Activated naive CD8-positive, alpha-beta T cell treated with anti-CD3 and anti-CD28 coated beads for 36 hours (primary cell): ENCODE measurements around the gene SHROOM2. TPM values are rescaled to one million over a fixed set of nuclear protein-coding genes. Genes with fewer than 3 reads are reported as not detected.
"Not testable (repeated sequence)": the region's sequence is repeated elsewhere in the genome, so short reads cannot be mapped to it uniquely, and the experiment has no call there.

ENCODE experiments used
- DNase-seq: peaks from one replicate; pipeline ENCODE4 v3.0.0; 2021
- H3K27ac Mint-ChIP-seq: one replicate; pipeline ENCODE4 v1.8.0; 2022; ENCODE audit warnings: mild to moderate bottlenecking, moderate library complexity, mixed read lengths
- H3K27me3 Mint-ChIP-seq: one replicate; pipeline ENCODE4 v1.8.0; 2022; ENCODE audit warnings: mild to moderate bottlenecking, mixed read lengths
- H3K36me3 Mint-ChIP-seq: one replicate; pipeline ENCODE4 v1.8.0; 2021; ENCODE audit warnings: mild to moderate bottlenecking, mixed read lengths
- H3K4me1 Mint-ChIP-seq: one replicate; pipeline ENCODE4 v1.8.0; 2021; ENCODE audit warnings: mixed read lengths
- H3K4me3 Mint-ChIP-seq: one replicate; pipeline ENCODE4 v1.8.0; 2022; ENCODE audit warnings: mild to moderate bottlenecking, moderate library complexity, mixed read lengths
- H3K9me3 Mint-ChIP-seq: one replicate; pipeline ENCODE4 v1.8.0; 2022; ENCODE audit warnings: mixed read lengths
- total RNA-seq, 2 experiments: library from RNA; stranded (reverse); gene quantifications; one replicate each; pipeline ENCODE4 v1.2.3, GENCODE V29; 2021

Gene SHROOM2
- total RNA-seq, 2 experiments from 2014 or later: not detected

- H3K9me3 Mint-ChIP-seq: peaks cover 12% of the 10 kb centered on the region
- H3K36me3 Mint-ChIP-seq: peaks cover 2% of the 10 kb centered on the region
- peaks cover 10% of the 10 kb centered on the region for H3K27me3 Mint-ChIP-seq
- no peak overlapping the region for H3K4me3 Mint-ChIP-seq
- H3K27ac Mint-ChIP-seq: no peak overlapping the region
- no peak for DNase-seq
- H3K4me1 Mint-ChIP-seq: no peaks in the 10 kb centered on the region
Observed at GRCh38 chrX:9797384-9798360, 11.4 kb downstream of the SHROOM2 start.

- DNase-seq: no peak
- H3K27ac Mint-ChIP-seq: no peak overlapping the region
- peaks cover 2% of the 10 kb centered on the region for H3K36me3 Mint-ChIP-seq
- H3K27me3 Mint-ChIP-seq: peaks cover 6% of the 10 kb centered on the region
- H3K4me3 Mint-ChIP-seq: no peak overlapping the region
- H3K4me1 Mint-ChIP-seq: no peaks in the 10 kb centered on the region
- peaks cover 6% of the 10 kb centered on the region for H3K9me3 Mint-ChIP-seq
Observed at GRCh38 chrX:9802737-9803136, 16.5 kb downstream of the SHROOM2 start.

GRCh38 chrX:9804444-9804843 lies 18.2 kb downstream of the SHROOM2 start:
- no peak overlapping the region for H3K27ac Mint-ChIP-seq
- DNase-seq: no peak
- H3K9me3 Mint-ChIP-seq: peaks cover 6% of the 10 kb centered on the region
- no peak overlapping the region for H3K4me3 Mint-ChIP-seq
- peaks cover 6% of the 10 kb centered on the region for H3K27me3 Mint-ChIP-seq
- H3K4me1 Mint-ChIP-seq: no peaks in the 10 kb centered on the region
- peaks cover 2% of the 10 kb centered on the region for H3K36me3 Mint-ChIP-seq

GRCh38 chrX:9805956-9806355 lies 19.7 kb downstream of the SHROOM2 start:
- no peak overlapping the region for H3K4me3 Mint-ChIP-seq
- no peaks in the 10 kb centered on the region for H3K4me1 Mint-ChIP-seq
- no peaks in the 10 kb centered on the region for H3K9me3 Mint-ChIP-seq
- no peak for DNase-seq
- H3K27me3 Mint-ChIP-seq: no peaks in the 10 kb centered on the region
- H3K27ac Mint-ChIP-seq: no peak overlapping the region
- H3K36me3 Mint-ChIP-seq: no peaks in the 10 kb centered on the region

GRCh38 chrX:9807355-9808182 lies 21.3 kb downstream of the SHROOM2 start:
- Mint-ChIP-seq H3K27me3 (no peaks in the 10 kb centered on the region), H3K9me3 (no peaks in the 10 kb centered on the region), H3K4me3 (no peak overlapping the region), H3K36me3 (no peaks in the 10 kb centered on the region), H3K27ac (no peak overlapping the region), H3K4me1 (no peaks in the 10 kb centered on the region)
- DNase-seq: no peak

- H3K36me3 Mint-ChIP-seq: not testable (repeated sequence)
Observed at GRCh38 chrX:9809876-9810275, 23.6 kb downstream of the SHROOM2 start.

GRCh38 chrX:9811086-9811485 lies 24.9 kb downstream of the SHROOM2 start:
- not testable (repeated sequence) for H3K9me3 Mint-ChIP-seq, H3K27ac Mint-ChIP-seq, H3K4me1 Mint-ChIP-seq, H3K27me3 Mint-ChIP-seq, H3K36me3 Mint-ChIP-seq, DNase-seq, H3K4me3 Mint-ChIP-seq

More at GRCh38 chrX:9809876-9810275, 23.6 kb downstream of the SHROOM2 start:
- not testable (repeated sequence) for DNase-seq, H3K27ac Mint-ChIP-seq, H3K4me3 Mint-ChIP-seq, H3K27me3 Mint-ChIP-seq, H3K4me1 Mint-ChIP-seq, H3K9me3 Mint-ChIP-seq

GRCh38 chrX:9816084-9816700 lies 30.0 kb downstream of the SHROOM2 start:
- no peaks in the 10 kb centered on the region for H3K4me1 Mint-ChIP-seq
- no peak overlapping the region for H3K4me3 Mint-ChIP-seq
- no peak overlapping the region for H3K27ac Mint-ChIP-seq
- no peaks in the 10 kb centered on the region for H3K9me3 Mint-ChIP-seq
- peaks cover 12% of the 10 kb centered on the region for H3K27me3 Mint-ChIP-seq
- no peaks in the 10 kb centered on the region for H3K36me3 Mint-ChIP-seq
- DNase-seq: no peak

- no peak overlapping the region for H3K4me3 Mint-ChIP-seq
- peaks cover 13% of the 10 kb centered on the region for H3K27me3 Mint-ChIP-seq
- H3K9me3 Mint-ChIP-seq: no peaks in the 10 kb centered on the region
- H3K4me1 Mint-ChIP-seq: no peaks in the 10 kb centered on the region
- H3K36me3 Mint-ChIP-seq: no peaks in the 10 kb centered on the region
- no peak overlapping the region for H3K27ac Mint-ChIP-seq
- no peak for DNase-seq
Observed at GRCh38 chrX:9821572-9821971, 35.3 kb downstream of the SHROOM2 start.

- H3K4me3 Mint-ChIP-seq: no peak overlapping the region
- H3K9me3 Mint-ChIP-seq: no peaks in the 10 kb centered on the region
- H3K27me3 Mint-ChIP-seq: peaks cover 21% of the 10 kb centered on the region
Observed at GRCh38 chrX:9824554-9824953, 38.3 kb downstream of the SHROOM2 start.

GRCh38 chrX:9825129-9825790 lies 39.0 kb downstream of the SHROOM2 start:
- H3K4me1 Mint-ChIP-seq: no peaks in the 10 kb centered on the region
- no peak for DNase-seq
- no peaks in the 10 kb centered on the region for H3K36me3 Mint-ChIP-seq
- peaks cover 21% of the 10 kb centered on the region for H3K27me3 Mint-ChIP-seq
- no peaks in the 10 kb centered on the region for H3K9me3 Mint-ChIP-seq
- H3K4me3 Mint-ChIP-seq: no peak overlapping the region
- no peak overlapping the region for H3K27ac Mint-ChIP-seq

More at GRCh38 chrX:9824554-9824953, 38.3 kb downstream of the SHROOM2 start:
- Mint-ChIP-seq H3K4me1 (no peaks in the 10 kb centered on the region), H3K27ac (no peak overlapping the region), H3K36me3 (no peaks in the 10 kb centered on the region)
- DNase-seq: no peak

- Mint-ChIP-seq H3K4me3 (no peak overlapping the region), H3K36me3 (no peaks in the 10 kb centered on the region), H3K27ac (no peak overlapping the region), H3K27me3 (peaks cover 24% of the 10 kb centered on the region), H3K9me3 (no peaks in the 10 kb centered on the region), H3K4me1 (no peaks in the 10 kb centered on the region)
- no peak for DNase-seq
Observed at GRCh38 chrX:9825966-9826365, 39.7 kb downstream of the SHROOM2 start.

GRCh38 chrX:9829308-9830267 lies 43.4 kb downstream of the SHROOM2 start:
- H3K27ac Mint-ChIP-seq: no peak overlapping the region
- no peaks in the 10 kb centered on the region for H3K4me1 Mint-ChIP-seq
- peaks cover 24% of the 10 kb centered on the region for H3K27me3 Mint-ChIP-seq
- peak; percentile 13 for DNase-seq
- H3K36me3 Mint-ChIP-seq: no peaks in the 10 kb centered on the region
- no peak overlapping the region for H3K4me3 Mint-ChIP-seq
- no peaks in the 10 kb centered on the region for H3K9me3 Mint-ChIP-seq

- no peak for DNase-seq
- peaks cover 26% of the 10 kb centered on the region for H3K27me3 Mint-ChIP-seq
Observed at GRCh38 chrX:9832811-9833210, 46.6 kb downstream of the SHROOM2 start.

More at GRCh38 chrX:9832811-9833210, 46.6 kb downstream of the SHROOM2 start:
- Mint-ChIP-seq H3K4me3 (no peak overlapping the region), H3K9me3 (no peaks in the 10 kb centered on the region), H3K36me3 (no peaks in the 10 kb centered on the region), H3K4me1 (no peaks in the 10 kb centered on the region), H3K27ac (no peak overlapping the region)
